H9 (cell line): ENCODE results near the gene ANKRD11. TPM values are rescaled to one million over a fixed set of nuclear protein-coding genes. Genes with fewer than 3 reads are reported as not detected.
A peak's percentile ranks its signal among the peaks of the same experiment; 100 is the strongest.

ENCODE experiments used
- DNase-seq: peaks from one replicate; pipeline ENCODE4 v3.0.0-alpha.2; 2017
- H2AFZ ChIP-seq: one replicate; pipeline ENCODE4 v1.6.1; 2013; ENCODE audit warnings: mild to moderate bottlenecking, low read length, control low read depth, moderate library complexity
- H2AK5ac ChIP-seq: 2 replicates; pipeline ENCODE4 v1.6.1; 2013; ENCODE audit warnings: low read length, control low read depth, mixed read lengths; ENCODE audit not compliant: insufficient read length
- H2BK120ac ChIP-seq: one replicate; pipeline ENCODE4 v1.6.1; 2013; ENCODE audit warnings: low read depth, mild to moderate bottlenecking, low read length, control low read depth, inconsistent platforms; ENCODE audit not compliant: poor library complexity, severe bottlenecking
- H2BK12ac ChIP-seq: 2 replicates; pipeline ENCODE4 v1.6.1; 2013; ENCODE audit warnings: low read length, control low read depth, mixed read lengths, low read depth; ENCODE audit not compliant: insufficient read length
- H2BK15ac ChIP-seq: 2 replicates; pipeline ENCODE4 v1.6.1; 2013; ENCODE audit warnings: low read depth, low read length, control low read depth
- H2BK20ac ChIP-seq: one replicate; pipeline ENCODE4 v1.6.1; 2013; ENCODE audit warnings: low read depth, mild to moderate bottlenecking, low read length, control low read depth, inconsistent platforms; ENCODE audit not compliant: poor library complexity, severe bottlenecking
- H2BK5ac ChIP-seq: 2 replicates; pipeline ENCODE4 v1.6.1; 2013; ENCODE audit warnings: low read length, control low read depth, mixed read lengths; ENCODE audit not compliant: insufficient read length
- H3K14ac ChIP-seq: 2 replicates; pipeline ENCODE4 v1.6.1; 2013; ENCODE audit warnings: low read length, control low read depth; ENCODE audit not compliant: insufficient read depth
- H3K18ac ChIP-seq: 2 replicates; pipeline ENCODE4 v1.6.1; 2013; ENCODE audit warnings: low read depth, mild to moderate bottlenecking, mixed read lengths, low read length, control low read depth; ENCODE audit not compliant: insufficient read length
- H3K23ac ChIP-seq: 2 replicates; pipeline ENCODE4 v1.6.1; 2013; ENCODE audit warnings: low read length, control low read depth, mixed read lengths, low read depth; ENCODE audit not compliant: insufficient read length
- H3K23me2 ChIP-seq: 2 replicates; pipeline ENCODE4 v1.6.1; 2013; ENCODE audit warnings: low read depth, mild to moderate bottlenecking, mixed read lengths, low read length, control low read depth; ENCODE audit not compliant: insufficient read length, poor library complexity, severe bottlenecking
- H3K27ac ChIP-seq: 2 replicates; pipeline ENCODE4 v1.5.1; 2013; ENCODE audit warnings: low read length, control low read depth, mixed read lengths, low read depth; ENCODE audit not compliant: insufficient read length
- H3K27me3 ChIP-seq: 2 replicates; pipeline ENCODE4 v1.6.1; 2013; ENCODE audit warnings: low read length, control low read depth, inconsistent platforms; ENCODE audit not compliant: insufficient read depth
- H3K4ac ChIP-seq: 2 replicates; pipeline ENCODE4 v1.6.1; 2013; ENCODE audit warnings: low read depth, mild to moderate bottlenecking, control low read depth, inconsistent platforms, low read length, moderate library complexity
- H3K4me1 ChIP-seq: 2 replicates; pipeline ENCODE4 v1.6.1; 2013; ENCODE audit warnings: low read length, control low read depth, inconsistent platforms; ENCODE audit not compliant: insufficient read depth
- H3K4me2 ChIP-seq: 2 replicates; pipeline ENCODE4 v1.6.1; 2013; ENCODE audit warnings: low read length, control low read depth, mixed read lengths; ENCODE audit not compliant: insufficient read length, insufficient read depth
- H3K56ac ChIP-seq: 2 replicates; pipeline ENCODE4 v1.6.1; 2013; ENCODE audit warnings: low read depth, mild to moderate bottlenecking, mixed read lengths, low read length, control low read depth; ENCODE audit not compliant: insufficient read length
- H3K79me1 ChIP-seq: 2 replicates; pipeline ENCODE4 v1.6.1; 2013; ENCODE audit warnings: low read depth, mild to moderate bottlenecking, moderate library complexity, low read length, control low read depth, inconsistent platforms; ENCODE audit not compliant: insufficient read depth, poor library complexity, severe bottlenecking
- H3K79me2 ChIP-seq: 2 replicates; pipeline ENCODE4 v1.6.1; 2013; ENCODE audit warnings: low read length, control low read depth, inconsistent platforms; ENCODE audit not compliant: insufficient read depth
- H3K9ac ChIP-seq: 2 replicates; pipeline ENCODE4 v1.6.1; 2013; ENCODE audit warnings: low read length, control low read depth, mixed read lengths; ENCODE audit not compliant: insufficient read length; ENCODE audit errors: extremely low read depth
- H3K9me3 ChIP-seq: one replicate; pipeline ENCODE4 v1.6.1; 2013; ENCODE audit warnings: low read depth, low read length, inconsistent platforms; ENCODE audit not compliant: control insufficient read depth
- H3T11ph ChIP-seq: one replicate; pipeline ENCODE4 v1.6.1; 2013; ENCODE audit warnings: mild to moderate bottlenecking, low read length, control low read depth, inconsistent platforms
- H4K20me1 ChIP-seq: one replicate; pipeline ENCODE4 v1.6.1; 2013; ENCODE audit not compliant: control insufficient read depth, insufficient read length, insufficient read depth
- H4K5ac ChIP-seq: 2 replicates; pipeline ENCODE4 v1.6.1; 2013; ENCODE audit warnings: low read depth, mild to moderate bottlenecking, mixed read lengths, low read length, control low read depth; ENCODE audit not compliant: insufficient read length
- H4K8ac ChIP-seq: replicated peaks from 2 replicates; pipeline ENCODE4 v1.6.1; 2013; ENCODE audit warnings: low read length, control low read depth, mixed read lengths, low read depth; ENCODE audit not compliant: insufficient read length
- H4K91ac ChIP-seq: 2 replicates; pipeline ENCODE4 v1.6.1; 2013; ENCODE audit warnings: low read depth, mild to moderate bottlenecking, moderate library complexity, mixed read lengths, low read length, control low read depth; ENCODE audit not compliant: insufficient read length
- H3K27ac Mint-ChIP-seq, 3 experiments: 2 replicates in 2 of 3; 3 replicates in 1 of 3; pipeline ENCODE4 v1.8.0; 2020 to 2021; ENCODE audit warnings: mixed read lengths in 3 of 3, mild to moderate bottlenecking in 1 of 3, moderate library complexity in 1 of 3
- H3K27me3 Mint-ChIP-seq: 2 replicates; pipeline ENCODE4 v1.8.0; 2021; ENCODE audit warnings: low read depth, mild to moderate bottlenecking, moderate library complexity, mixed read lengths
- H3K36me3 Mint-ChIP-seq, 3 experiments: 2 replicates in 2 of 3; 3 replicates in 1 of 3; pipeline ENCODE4 v1.8.0; 2020 to 2021; ENCODE audit warnings: low read depth in 3 of 3, mixed read lengths in 3 of 3; ENCODE audit not compliant: insufficient read depth in 1 of 3
- H3K4me1 Mint-ChIP-seq, 2 experiments: 2 replicates each; pipeline ENCODE4 v1.8.0; 2020; ENCODE audit warnings: mixed read lengths in 2 of 2
- H3K4me3 Mint-ChIP-seq, 2 experiments: 2 replicates in 1 of 2; 3 replicates in 1 of 2; pipeline ENCODE4 v1.8.0; 2020 to 2021; ENCODE audit warnings: mild to moderate bottlenecking in 2 of 2, mixed read lengths in 2 of 2, moderate library complexity in 1 of 2
- H3K9me3 Mint-ChIP-seq, 2 experiments: 2 replicates in 1 of 2; 3 replicates in 1 of 2; pipeline ENCODE4 v1.8.0; 2020; ENCODE audit warnings: mild to moderate bottlenecking in 2 of 2, mixed read lengths in 2 of 2, moderate library complexity in 1 of 2
- CTCF ChIP-seq: fragments of 200-600 bp; sonication (generic); conservative IDR thresholded peaks from 3 replicates; pipeline ENCODE4 v1.8.0; 2021; ENCODE audit warnings: antibody characterized with exemption, mild to moderate bottlenecking
- WGBS: extraction: QIAGEN DNeasy Blood & Tissue Kit; methylation state at CpG from one replicate; pipeline ENCODE4 v1.1.7; 2013; ENCODE audit warnings: missing lambda C conversion rate, low lambda C conversion rate, mixed read lengths; ENCODE audit not compliant: insufficient read length; ENCODE audit errors: extremely low coverage; 5-methylcytosine and 5-hydroxymethylcytosine counted together
- total RNA-seq: library from RNA; stranded (reverse); gene quantifications from 2 replicates; pipeline ENCODE4 v1.2.1, GENCODE V29; 2021

The ANKRD11 gene
- total RNA-seq, 1 experiment from 2014 or later: 181 TPM

GRCh38 chr16:89400740-89401139 is 89.6 kb downstream of the ANKRD11 start:
- Histone ChIP-seq H4K20me1 (peaks cover 2% of the 10 kb centered on the region), H2BK120ac (no peak overlapping the region)
- H3K4me3 Mint-ChIP-seq: no peak overlapping the region

More at GRCh38 chr16:89400740-89401139, 89.6 kb downstream of the ANKRD11 start:
- Histone ChIP-seq H3T11ph (no peak overlapping the region), H3K79me2 (peaks cover 70% of the 10 kb centered on the region), H2AFZ (no peak overlapping the region), H3K9ac (no peak overlapping the region), H2BK15ac (no peak overlapping the region), H3K18ac (no peak overlapping the region), H3K23ac (no peak overlapping the region), H2AK5ac (no peak overlapping the region), H4K8ac (no peak overlapping the region), H3K4me2 (no peak overlapping the region), H3K4ac (no peak overlapping the region), H4K91ac (no peak overlapping the region), H3K4me1 (peaks cover 19% of the 10 kb centered on the region; the same call in 1 of the 2 replicates), H2BK12ac (no peak overlapping the region), H2BK20ac (no peak overlapping the region), H2BK5ac (no peak overlapping the region), H3K27ac (no peak overlapping the region), H3K14ac (no peak overlapping the region), H3K9me3 (no peaks in the 10 kb centered on the region), H3K56ac (no peak overlapping the region), H3K23me2 (no peaks in the 10 kb centered on the region), H3K79me1 (peaks cover 14% of the 10 kb centered on the region), H4K5ac (no peak overlapping the region), H3K27me3 (no peaks in the 10 kb centered on the region)
- Mint-ChIP-seq H3K4me1 (peaks cover 47 to 53% of the 10 kb centered on the region in 2 experiments), H3K27me3 (no peaks in the 10 kb centered on the region), H3K9me3 (no peaks in the 10 kb centered on the region), H3K36me3 (peaks cover 2 to 18% (median 13%) of the 10 kb centered on the region in 3 experiments; a peak in 5 of 7 replicates), H3K27ac (peak overlapping the region in 2 of 3 experiments; percentile 81 to 87; a peak in 2 of 7 replicates)
- WGBS: no CpG with 5 or more reads among the region's 14 CpGs
- no peak for TF ChIP-seq CTCF
- no peak for DNase-seq
